GM21360 (cell line): ENCODE results near the gene CARS1.

Experiments used
- ATAC-seq: cut with Tn5 transposase; IDR thresholded peaks from one replicate; pipeline ENCODE4 v1.9.1; 2021; ENCODE audit warnings: mild to moderate bottlenecking, moderate library complexity; ENCODE audit not compliant: unreplicated experiment

CARS1 gene

DNA sequence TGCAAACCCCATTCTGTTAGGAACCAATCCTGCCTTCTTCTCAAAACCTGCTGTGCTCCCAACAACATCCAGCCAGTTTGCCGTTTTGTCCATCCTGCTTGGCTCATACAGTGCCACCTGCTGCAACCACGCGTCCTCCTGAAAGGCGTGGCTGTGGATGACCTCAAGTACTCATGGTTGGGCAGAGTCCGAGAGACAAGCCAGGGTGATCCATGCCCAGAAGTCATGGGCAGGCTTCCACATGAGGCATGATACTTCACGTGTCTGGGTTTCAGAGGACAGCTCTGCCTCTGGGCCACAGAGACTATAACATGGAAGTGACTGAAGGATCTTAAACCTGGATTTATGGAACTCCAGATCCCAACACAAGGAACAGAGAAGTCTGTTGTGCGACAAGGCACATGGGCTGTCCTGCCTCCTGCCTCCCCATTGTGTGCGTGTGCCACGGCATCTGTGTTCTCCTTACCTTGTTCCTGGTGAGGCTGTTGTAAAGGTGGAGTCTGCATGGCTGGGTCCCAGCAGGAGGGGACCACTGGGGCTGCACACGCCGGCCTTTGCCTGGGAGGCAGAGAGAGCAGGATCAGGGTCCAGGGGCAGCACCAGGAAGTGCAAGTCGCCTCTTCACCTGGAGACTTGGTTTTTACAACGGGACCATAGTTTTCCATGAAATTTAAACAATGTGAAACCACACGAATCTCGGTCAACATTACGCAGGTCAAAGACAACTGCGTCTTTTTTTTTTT lies 15.4 kb downstream of the CARS1 start:
- no peak for ATAC-seq

DNA sequence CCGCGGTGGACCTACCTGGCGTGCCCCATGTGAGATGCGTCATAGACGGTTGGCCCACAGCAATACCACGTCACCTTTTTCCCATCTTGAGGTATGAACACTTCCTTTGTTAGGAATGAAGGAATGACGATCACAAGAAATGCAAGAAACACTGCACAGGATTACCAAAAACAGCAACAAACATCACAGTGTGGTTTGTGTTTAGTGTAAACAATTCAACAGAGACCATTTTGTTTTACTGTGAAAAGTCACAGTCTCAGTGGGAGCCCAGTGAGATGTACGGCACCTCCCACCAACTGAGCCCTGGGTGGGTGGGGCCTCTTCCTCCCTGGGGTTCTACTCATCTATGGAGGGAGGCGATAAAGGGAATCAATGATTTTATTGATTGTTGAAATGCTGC lies 16.3 kb downstream of the CARS1 start:
- no peak for ATAC-seq

DNA sequence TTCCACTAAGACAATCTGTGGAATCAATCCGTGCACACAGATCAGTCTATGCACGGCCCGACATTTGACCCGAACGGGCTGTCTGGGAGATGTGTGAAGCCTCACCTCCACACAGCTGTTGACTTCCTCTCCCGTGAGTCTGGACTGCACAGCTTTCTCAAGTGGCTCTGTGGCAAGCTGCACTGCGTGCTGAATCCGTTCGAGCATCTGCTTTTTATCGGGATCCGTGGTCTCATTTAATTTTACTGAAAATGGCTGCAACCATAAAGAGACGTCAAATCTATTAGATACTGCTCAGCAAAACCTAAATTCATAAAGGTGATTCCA lies 19.3 kb downstream of the CARS1 start:
- ATAC-seq: no peak

DNA sequence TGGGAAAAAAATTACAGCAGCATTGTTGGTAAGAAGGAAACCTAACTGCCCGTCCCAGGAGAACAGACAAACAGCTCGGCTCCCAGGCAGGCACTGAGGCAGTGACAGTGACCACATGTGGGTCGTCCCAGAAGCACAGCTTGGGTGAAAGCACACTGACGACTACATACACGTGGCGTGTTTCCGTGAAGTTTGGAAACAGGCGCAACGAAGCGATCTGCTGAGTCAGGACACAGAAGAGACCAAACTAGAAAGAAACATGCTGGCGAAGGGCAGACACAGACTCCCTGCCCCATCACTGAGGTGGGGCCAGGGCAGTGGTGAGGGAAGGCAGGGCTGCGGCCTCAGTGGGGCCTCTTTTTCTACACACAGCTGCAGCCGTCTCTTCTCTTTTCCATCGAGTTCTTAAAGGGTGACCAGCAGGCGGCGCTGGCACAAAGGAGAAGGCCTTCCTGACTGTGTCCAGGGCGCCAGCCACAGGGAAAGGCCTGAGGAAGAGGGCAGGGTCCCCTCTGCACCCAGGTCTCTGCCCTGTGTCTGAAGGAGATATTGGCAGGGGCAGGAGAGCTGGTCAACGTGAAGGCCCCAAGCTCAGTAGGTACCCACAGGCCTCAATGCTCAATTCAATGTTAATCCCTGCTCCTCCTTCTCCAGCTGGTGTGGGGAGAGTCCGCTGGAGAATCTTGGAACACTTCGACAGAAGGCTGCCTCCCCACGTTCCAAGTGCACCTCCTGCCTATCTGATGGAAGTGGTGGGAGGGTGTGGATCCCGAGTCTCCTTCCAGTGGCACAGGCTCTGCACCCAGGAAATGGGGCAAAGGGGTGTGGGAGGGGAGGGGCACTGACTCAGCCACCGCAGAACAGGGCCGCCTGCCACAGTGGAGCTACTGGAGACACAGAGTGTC lies 19.9 kb downstream of the CARS1 start:
- no peak for ATAC-seq

DNA sequence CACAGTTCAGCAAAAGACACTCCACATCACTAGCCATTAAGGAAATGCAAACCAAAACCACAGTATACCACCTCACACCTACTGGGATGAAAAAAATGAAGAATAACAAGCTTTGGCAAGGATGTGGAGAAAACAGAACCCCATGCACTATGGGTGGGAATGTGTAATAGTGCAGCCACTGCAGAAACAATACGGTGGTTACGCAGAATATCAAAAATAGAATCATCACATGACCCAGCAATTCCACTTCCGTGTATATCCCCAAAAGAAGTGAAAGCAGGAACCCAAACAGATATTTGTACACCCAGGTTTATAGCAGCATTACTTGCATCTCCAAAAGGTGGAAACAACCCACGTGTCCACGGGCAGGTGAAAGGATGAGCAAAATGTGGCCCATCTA lies 20.8 kb downstream of the CARS1 start:
- ATAC-seq: no peak

DNA sequence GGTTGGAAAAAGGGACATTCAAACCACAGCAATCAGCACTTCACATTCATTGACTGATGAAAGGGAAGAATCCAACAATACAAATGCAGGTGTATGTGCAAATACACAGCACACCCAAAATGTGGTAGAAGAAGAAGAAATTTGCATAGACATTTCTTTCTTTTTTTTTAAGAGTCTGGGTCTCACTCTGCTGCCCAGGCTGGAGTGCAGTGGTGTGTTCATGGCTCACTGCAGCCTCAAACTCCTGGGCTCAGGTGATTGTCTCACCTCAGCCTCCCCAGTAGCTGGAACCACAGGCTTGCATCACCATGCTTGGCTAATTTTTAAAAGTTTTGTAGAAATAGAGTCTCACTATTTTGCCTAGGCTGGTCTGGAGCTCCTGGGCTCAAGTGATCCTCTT lies 21.9 kb downstream of the CARS1 start:
- no peak for ATAC-seq

DNA sequence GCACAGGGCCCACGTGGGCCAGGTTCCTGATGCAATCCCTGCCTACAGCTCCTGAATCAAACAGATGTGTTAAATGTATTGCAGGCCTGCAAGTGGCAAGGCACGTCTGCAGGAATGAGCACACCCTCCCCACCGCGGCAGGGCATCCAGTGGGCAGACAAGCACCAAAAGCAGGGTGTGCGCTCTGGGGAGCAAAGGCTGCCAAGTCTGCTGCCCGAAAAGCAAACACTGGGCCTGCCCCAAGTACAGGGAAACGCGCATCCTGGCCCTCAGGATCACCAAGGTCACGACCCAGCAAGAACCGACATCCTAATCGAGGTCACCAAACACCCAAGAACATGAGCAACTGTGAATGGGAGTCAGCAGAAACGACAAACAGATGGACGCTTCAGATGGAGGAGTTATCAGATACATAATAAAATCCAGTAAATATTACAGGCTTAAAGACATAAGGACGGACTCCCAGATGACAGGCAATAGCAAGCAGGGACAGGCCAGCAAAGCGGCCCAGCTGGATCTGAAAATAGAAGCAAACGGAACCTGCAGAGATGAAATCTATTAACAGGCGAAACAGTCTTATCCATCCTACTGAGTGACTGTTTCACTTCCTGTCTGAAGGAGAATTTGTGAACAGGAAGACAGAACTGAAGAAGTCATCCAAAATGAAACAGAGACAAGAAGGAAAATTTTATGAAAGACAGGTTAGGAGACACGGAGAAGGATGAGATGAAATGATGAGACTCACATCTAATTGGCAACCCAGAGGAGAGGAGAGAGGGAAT lies 26.7 kb downstream of the CARS1 start:
- no peak for ATAC-seq

DNA sequence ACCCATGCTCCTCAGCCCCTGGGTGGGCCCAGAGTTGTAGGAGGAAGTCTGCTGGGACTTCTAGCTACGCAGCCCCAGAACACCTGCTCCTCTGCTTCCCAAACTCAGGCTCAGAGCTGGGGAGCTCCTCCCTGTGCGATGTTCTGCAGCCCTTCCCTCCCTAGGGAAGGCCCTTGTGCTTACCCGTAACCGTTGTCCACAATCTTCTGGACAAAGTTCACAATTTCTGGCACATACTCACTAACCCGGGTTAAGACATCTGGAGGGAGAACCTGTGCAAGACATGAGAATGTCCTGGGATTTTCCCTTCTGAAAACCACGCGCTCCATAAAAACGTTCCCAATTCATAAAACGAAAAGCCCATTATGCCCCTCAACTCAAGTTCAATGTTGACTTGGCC lies 28.4 kb downstream of the CARS1 start:
- no peak for ATAC-seq

DNA sequence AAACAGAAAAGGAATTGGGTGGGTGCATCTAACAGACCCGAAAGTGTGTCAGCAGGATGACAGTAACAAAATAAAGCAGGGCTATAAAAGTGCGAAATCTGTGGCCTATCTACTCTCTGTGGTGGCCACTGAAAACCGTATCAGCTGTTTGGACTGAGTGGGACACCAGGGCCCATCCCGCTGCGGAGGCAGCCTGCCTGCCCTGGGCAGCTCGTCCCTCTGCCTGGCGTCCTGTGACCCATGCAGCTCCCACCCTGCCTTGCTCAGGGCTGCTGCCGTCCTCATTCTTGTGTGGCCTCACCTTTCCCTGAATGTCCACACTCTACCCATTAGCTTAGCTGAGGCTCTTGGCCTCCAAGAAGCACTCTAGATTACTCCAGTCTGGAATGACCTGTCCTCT lies 30.4 kb downstream of the CARS1 start:
- ATAC-seq: no peak

DNA sequence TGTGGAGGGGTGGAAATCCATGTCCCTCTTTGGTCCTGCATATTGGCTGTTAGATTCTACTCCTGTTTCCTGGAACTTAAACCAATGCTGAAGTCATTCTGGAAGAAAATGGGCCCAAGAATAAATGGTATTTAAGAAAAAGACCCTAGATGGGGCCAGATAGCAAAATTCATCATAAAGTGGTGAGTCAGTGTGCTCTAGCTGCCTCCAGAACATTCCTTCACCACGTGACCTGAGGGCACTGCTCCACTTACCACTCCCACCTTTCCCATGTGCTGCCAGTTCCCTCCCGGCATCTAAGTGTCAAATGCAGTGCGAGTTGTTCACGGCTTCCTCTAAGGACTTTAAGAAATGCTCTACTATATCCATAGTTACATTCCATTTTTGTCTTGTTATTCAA lies 34.2 kb downstream of the CARS1 start:
- ATAC-seq: no peak

DNA sequence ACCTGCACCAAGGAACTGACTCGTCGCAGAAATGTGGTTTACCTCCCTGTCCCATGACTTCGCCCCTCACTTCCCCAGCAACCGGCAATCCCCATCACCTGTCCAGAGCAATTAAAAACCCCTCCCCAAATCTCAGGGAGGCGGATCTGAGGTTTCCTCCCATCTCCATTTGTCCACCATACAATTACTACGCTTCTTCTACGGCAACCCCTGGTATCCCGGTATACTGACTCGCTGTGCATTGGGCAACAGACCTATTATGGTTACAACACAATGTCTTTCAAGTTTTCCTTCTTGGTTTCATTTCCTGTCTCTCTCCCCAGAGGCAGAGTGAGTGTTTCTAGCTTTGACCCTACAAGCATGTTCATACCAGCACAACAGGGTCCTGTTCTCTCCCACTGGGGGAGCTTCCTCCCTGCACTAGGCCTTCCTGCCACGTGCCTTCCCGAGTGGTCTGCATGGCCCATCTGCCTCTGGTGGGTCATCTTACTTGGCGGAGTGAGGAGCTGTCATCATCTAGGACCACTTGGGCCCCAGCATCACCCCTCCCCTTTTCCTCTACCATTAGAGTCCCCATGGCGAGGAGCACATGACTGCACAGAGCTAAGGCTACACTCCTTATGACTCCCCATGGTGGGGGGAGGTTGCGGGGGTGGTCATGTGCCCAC lies 34.8 kb downstream of the CARS1 start:
- no peak for ATAC-seq

DNA sequence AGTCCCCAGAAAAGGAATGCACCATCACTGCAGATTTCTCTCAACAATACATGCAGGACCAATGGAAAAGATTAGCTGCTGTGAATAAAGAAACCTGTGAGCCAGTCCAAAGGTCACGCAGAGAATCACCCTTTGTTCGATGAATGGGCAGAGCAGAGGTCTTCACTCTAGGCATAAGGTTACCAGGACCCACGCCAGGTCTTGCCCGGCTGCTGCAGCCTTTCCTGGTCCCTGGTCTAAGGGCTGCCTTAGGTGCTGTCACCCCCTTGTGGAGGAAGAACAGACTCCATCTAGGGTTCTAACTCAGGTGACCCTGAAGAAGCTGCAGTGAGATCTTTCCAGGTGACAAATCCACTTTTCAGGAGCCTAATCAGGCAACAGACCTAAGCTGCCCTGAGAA lies 36.1 kb downstream of the CARS1 start:
- ATAC-seq: no peak

DNA sequence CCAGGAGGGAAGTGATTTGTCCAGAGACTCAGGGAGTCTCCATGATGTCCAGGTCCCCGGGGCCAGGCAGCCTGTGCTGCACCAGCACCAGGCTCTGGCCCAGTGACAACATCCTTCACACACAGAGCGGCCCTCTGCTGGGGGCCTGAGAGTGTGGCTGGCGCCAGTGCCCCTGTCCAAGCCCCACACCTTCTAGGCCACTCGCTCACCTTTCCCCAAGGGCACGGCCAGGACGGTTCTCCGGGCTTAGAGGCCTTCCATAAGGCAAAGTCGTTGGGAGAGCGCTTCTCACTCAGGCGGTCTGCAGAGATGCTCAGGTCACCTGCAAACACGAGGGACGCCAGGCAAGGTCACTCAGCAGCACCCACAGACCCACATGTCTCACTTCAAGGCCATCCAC lies 37.2 kb downstream of the CARS1 start:
- ATAC-seq: no peak

DNA sequence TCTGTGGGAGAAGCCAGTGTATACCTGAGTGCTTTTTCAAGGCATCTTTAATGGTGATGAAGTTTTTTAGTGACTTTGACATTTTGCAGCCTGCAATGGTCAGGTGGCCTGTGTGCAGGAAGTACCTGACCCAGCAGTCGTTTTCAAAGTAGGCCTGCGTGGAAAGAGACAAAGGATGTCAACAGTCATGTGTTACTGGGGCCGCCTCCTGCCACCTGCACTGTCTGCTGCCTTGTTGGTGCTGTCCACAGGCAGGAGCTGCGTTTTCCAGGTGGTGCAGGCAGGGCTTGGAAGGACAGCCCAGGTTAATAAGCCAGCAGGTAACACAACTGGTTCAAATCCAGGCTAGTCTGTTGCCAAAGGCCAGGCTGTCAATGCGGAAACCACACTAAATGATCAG lies 38.6 kb downstream of the CARS1 start:
- ATAC-seq: no peak

DNA sequence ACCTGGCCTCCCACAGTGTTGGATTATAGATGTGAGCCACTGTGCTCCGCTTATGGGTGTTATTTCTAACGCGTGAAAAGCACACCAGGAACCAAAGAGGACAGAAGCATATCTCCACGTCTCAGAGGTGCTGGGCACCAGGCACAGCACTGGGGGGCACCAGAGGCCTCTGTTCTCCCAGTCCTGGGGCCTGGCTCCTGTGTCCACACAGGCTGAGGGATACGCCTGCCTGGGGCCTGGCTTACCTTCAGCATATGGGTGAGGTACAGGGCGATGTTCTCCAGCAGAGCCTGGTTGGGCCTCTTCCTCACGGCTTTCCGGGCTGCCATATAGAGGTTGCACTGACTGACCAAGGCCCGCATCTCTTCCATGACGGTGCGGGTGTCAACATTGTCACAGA lies 40.4 kb downstream of the CARS1 start:
- ATAC-seq: no peak

DNA sequence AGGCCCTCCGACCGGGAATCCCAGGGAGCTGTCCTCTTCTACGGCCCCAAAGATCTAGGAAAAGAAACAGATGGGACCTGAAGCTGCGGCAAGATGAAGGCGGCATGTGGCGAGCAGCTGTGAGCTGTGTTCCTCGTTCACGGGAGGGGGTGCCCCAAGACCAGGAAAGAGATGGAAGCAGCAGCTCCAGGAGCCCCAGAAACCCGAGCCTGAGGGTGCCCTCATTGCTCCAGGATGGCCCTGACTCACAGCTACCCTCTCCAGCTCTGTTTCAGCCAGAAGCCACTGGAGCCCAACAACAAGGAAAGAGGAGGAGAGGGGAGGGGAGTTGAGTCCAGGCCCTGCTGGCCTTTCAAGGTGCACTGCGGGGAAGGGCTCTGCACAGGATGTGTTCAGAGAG lies 41.4 kb downstream of the CARS1 start:
- no peak for ATAC-seq

DNA sequence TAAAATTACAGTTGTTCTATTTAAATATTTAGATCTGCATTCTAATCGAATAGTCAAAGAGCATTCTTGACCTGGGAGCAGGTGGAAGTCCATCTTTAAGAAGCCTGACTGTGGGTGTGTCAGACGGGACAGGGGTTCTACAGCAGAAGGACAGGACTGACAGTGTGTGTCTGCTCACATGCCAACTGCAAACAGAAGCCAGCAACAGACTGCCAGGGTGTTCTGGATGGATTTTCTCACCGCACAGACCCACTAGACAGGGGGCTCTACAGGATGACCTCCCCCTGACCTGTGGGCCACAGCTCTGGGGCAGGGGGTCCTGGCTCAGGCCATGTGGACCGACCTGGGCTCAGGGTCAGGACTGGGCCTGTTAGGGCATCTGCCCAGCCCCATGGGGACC lies 42.3 kb downstream of the CARS1 start:
- no peak for ATAC-seq

DNA sequence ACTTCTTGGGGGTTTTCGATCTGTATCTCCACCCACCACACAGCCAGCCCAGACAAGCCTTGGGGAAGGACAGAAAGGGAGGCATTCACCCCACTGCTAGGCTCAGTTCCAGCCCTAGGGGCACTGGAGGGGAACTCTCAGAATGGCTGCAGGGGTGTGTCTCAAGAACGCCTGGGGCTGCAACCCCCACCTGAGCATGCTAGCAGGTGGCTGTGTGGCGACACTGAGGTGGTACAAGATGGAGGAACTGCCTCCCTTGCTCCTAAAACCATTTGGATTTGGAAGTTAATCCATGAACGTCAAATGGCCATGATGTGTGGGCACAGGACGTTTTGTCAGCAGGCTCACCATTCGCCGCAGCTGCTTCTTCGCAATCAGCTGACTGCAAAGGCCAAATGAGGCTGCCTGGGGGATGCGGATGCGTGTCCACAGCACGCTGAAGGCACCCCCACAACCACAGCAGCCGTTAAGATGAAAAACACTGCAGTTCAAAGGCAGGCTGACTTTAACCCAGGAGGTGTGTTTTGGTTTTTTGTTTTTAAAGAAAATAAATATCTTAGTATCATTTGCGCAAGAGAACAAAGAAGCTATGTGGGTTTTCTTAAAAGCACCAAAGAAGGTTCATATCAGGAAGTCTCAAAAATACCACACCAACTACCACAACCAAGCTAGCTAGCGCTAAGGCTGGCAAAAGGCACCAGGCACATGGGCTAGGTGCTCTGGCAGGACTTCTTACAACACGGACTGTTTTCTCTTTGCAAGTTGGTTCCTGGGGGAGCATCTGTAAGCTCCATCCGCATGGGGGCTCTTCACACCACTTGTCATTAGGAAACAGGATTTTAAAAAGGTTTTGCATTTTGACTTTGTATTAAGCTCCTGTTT lies 42.9 kb downstream of the CARS1 start:
- ATAC-seq: no peak

DNA sequence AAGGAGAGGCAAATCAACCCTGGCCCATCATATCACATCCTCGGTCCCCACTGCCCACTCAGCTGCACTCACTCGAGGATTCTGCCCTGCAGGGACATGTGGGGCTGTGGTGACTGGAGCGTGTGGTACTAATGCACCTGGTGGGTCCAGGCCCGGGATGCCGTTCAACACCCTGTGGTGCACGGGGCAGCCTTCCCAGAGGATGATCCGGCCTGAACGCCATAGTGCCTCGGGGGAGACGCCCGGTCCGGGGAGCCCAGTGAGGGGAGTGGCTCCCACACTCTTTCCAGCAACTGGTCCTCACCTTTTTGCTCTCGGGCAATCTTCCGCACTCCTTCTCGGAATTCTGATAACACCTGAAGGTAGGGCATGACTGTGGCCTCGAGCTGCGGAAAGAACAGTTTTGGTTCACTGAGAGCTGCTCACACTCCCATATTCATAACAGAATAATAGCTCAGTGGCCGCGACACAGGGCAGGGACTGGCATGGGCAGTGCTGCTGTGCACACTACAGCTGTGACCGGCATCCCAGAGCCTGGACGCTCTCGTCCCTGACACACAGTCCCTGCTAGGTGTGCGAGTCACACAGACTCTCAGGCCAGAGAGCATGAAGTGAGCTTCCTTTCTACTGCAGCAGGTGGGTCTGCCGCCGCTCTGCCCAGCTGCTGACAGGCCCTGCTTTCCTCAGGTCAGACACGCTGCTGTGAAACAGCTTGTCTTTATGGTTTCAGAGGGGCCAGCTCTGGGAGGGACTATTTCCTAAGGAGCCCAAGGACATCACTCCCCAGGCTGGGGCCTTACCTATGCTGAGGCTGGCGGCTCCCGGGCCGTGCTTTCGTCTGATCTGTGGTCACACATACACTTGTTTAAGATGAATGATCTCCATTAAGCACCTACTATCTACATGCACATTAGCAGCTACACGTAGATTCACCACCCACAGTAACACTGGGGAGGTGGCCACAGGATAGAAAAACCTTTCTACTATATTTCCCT lies 45.0 kb downstream of the CARS1 start:
- no peak for ATAC-seq
